ENCODE results near the gene ZNF839.
"Not testable (repeated sequence)": the region's sequence is repeated elsewhere in the genome, so short reads cannot be mapped to it uniquely, and the experiment has no call there.

ZNF839 gene

GRCh38 chr14:102345232-102345631, 25.7 kb downstream of the ZNF839 start:
- no peak for TF ChIP-seq CTCF (IDR thresholded peaks at IDR 0.05; ENCODE audit: extremely low read depth, missing control alignments)
- no peak for DNase-seq (ENCODE audit: low spot score)

GRCh38 chr14:102346645-102347044, 27.1 kb downstream of the ZNF839 start:
- TF ChIP-seq CTCF (IDR thresholded peaks at IDR 0.05; ENCODE audit: extremely low read depth, missing control alignments), result no peak
- DNase-seq (ENCODE audit: low spot score), result no peak

- DNase-seq (ENCODE audit: low spot score), result no peak
- TF ChIP-seq CTCF (IDR thresholded peaks at IDR 0.05; ENCODE audit: extremely low read depth, missing control alignments), result no peak
Observed at GRCh38 chr14:102348376-102348775, 28.8 kb downstream of the ZNF839 start.

GRCh38 chr14:102351023-102351422, 31.5 kb downstream of the ZNF839 start:
- no peak for DNase-seq (ENCODE audit: low spot score)
- TF ChIP-seq CTCF (IDR thresholded peaks at IDR 0.05; ENCODE audit: extremely low read depth, missing control alignments), result no peak

- not testable (repeated sequence) for DNase-seq (ENCODE audit: low spot score)
Observed at GRCh38 chr14:102351593-102351992, 32.0 kb downstream of the ZNF839 start.

GRCh38 chr14:102352213-102352612, 32.7 kb downstream of the ZNF839 start:
- no peak for TF ChIP-seq CTCF (IDR thresholded peaks at IDR 0.05; ENCODE audit: extremely low read depth, missing control alignments)
- DNase-seq (ENCODE audit: low spot score), result no peak

- DNase-seq (ENCODE audit: low spot score), result no peak
- TF ChIP-seq CTCF (IDR thresholded peaks at IDR 0.05; ENCODE audit: extremely low read depth, missing control alignments), result no peak
Observed at GRCh38 chr14:102353126-102353619, 33.6 kb downstream of the ZNF839 start.

- TF ChIP-seq CTCF (IDR thresholded peaks at IDR 0.05; ENCODE audit: extremely low read depth, missing control alignments), result no peak
- no peak for DNase-seq (ENCODE audit: low spot score)
Observed at GRCh38 chr14:102356280-102356679, 36.7 kb downstream of the ZNF839 start.
